Measurements from ENCODE around the gene SDK2. TPM values are rescaled to one million over a fixed set of nuclear protein-coding genes. Genes with fewer than 3 reads are reported as not detected.
"Not testable (repeated sequence)": the region's sequence is repeated elsewhere in the genome, so short reads cannot be mapped to it uniquely, and the experiment has no call there.

Gene SDK2
- total RNA-seq, 4 donors from 2014 or later, result 1.5 to 7.0 (median 3.7) TPM

- Histone ChIP-seq H3K4me1 (peaks cover 0 to 15% of the 10 kb centered on the region in 2 donors), H3K36me3 (no peaks in the 10 kb centered on the region), H3K9me3 (no peaks in the 10 kb centered on the region), H3K27me3 (no peaks in the 10 kb centered on the region), H3K27ac (no peak overlapping the region), H3K4me3 (replicated peaks in 1 of 3) (no peak overlapping the region)
- intact Hi-C loops (cut with DNase I), result no loop called here
- DNase-seq, result no peak
- 82 to 84% methylated on average over 8 to 9 of the region's 9 CpGs for WGBS, 2 donors
- TF ChIP-seq POLR2A (IDR thresholded peaks at IDR 0.05) (no peak), CTCF (IDR thresholded peaks at IDR 0.05) (no peak)
Measured at GRCh38 chr17:73317513-73318426, 326.5 kb downstream of the SDK2 start.

GRCh38 chr17:73316919-73317505 lies 327.2 kb downstream of the SDK2 start:
- Histone ChIP-seq H3K36me3 (no peaks in the 10 kb centered on the region), H3K4me3 (replicated peaks in 1 of 3) (no peak overlapping the region), H3K27me3 (no peaks in the 10 kb centered on the region), H3K4me1 (peaks cover 0 to 20% of the 10 kb centered on the region in 2 donors), H3K9me3 (no peaks in the 10 kb centered on the region), H3K27ac (no peak overlapping the region)
- WGBS, 2 donors, result 65% methylated on average over 6 to 8 of the region's 8 CpGs
- TF ChIP-seq POLR2A (IDR thresholded peaks at IDR 0.05), result no peak
- TF ChIP-seq CTCF (IDR thresholded peaks at IDR 0.05), result no peak
- intact Hi-C loops (cut with DNase I), result no loop called here
- no peak for DNase-seq

- intact Hi-C loops (cut with DNase I), result no loop called here
- H3K36me3 ChIP-seq, result no peaks in the 10 kb centered on the region
- no peak overlapping the region for H3K27ac ChIP-seq
- no peaks in the 10 kb centered on the region for H3K9me3 ChIP-seq
- no peak for DNase-seq
- no peak for TF ChIP-seq POLR2A (IDR thresholded peaks at IDR 0.05)
- H3K4me3 ChIP-seq (replicated peaks in 1 of 3), result no peak overlapping the region
- H3K4me1 ChIP-seq, result peaks cover 0 to 20% of the 10 kb centered on the region in 2 donors
- WGBS, 2 donors, result 58 to 72% methylated on average over 4 to 5 of the region's 5 CpGs
- H3K27me3 ChIP-seq, result no peaks in the 10 kb centered on the region
Measured at GRCh38 chr17:73315471-73315870, 328.8 kb downstream of the SDK2 start.

GRCh38 chr17:73313526-73314127 lies 330.6 kb downstream of the SDK2 start:
- WGBS, 2 donors, result 80 to 81% methylated on average over 8 of the region's 8 CpGs
- DNase-seq, result no peak

GRCh38 chr17:73312887-73313286 lies 331.4 kb downstream of the SDK2 start:
- H3K4me3 ChIP-seq (replicated peaks in 1 of 3); DNase-seq; H3K9me3 ChIP-seq; H3K27me3 ChIP-seq; H3K36me3 ChIP-seq: not testable (repeated sequence)
- Histone ChIP-seq H3K4me1 (peaks cover 22 to 36% of the 10 kb centered on the region in 2 donors), H3K27ac (peak overlapping the region in 1 of 3 donors; percentile 100)
- 85 to 86% methylated on average over 11 of the region's 11 CpGs for WGBS, 2 donors
- intact Hi-C loops (cut with DNase I), result loop anchor here (2.0 kb wide), 1 partner anchor 52 kb away; no protein-coding TSS in a partner anchor

More at GRCh38 chr17:73313526-73314127, 330.6 kb downstream of the SDK2 start:
- Histone ChIP-seq H3K4me1 (peaks cover 18 to 34% of the 10 kb centered on the region in 2 donors), H3K36me3 (no peaks in the 10 kb centered on the region), H3K27me3 (no peaks in the 10 kb centered on the region), H3K27ac (no peak overlapping the region), H3K4me3 (replicated peaks in 1 of 3) (no peak overlapping the region), H3K9me3 (no peaks in the 10 kb centered on the region)
- TF ChIP-seq POLR2A (IDR thresholded peaks at IDR 0.05) (no peak), CTCF (IDR thresholded peaks at IDR 0.05) (no peak)
- intact Hi-C loops (cut with DNase I), result loop anchor here (2.0 kb wide), 1 partner anchor 51 kb away; no protein-coding TSS in a partner anchor

Data from thyroid gland (tissue), 4 donors.